NCI-H146 treated with DMSO at 0.1 percent for 48 hours (cell line): ENCODE data around the gene MRGPRG.

Experiments
- DNase-seq: peaks from one replicate; lab custom pipeline; 2025; ENCODE audit not compliant: unreplicated experiment; lab: John Stamatoyannopoulos, UW

MRGPRG gene

DNA sequence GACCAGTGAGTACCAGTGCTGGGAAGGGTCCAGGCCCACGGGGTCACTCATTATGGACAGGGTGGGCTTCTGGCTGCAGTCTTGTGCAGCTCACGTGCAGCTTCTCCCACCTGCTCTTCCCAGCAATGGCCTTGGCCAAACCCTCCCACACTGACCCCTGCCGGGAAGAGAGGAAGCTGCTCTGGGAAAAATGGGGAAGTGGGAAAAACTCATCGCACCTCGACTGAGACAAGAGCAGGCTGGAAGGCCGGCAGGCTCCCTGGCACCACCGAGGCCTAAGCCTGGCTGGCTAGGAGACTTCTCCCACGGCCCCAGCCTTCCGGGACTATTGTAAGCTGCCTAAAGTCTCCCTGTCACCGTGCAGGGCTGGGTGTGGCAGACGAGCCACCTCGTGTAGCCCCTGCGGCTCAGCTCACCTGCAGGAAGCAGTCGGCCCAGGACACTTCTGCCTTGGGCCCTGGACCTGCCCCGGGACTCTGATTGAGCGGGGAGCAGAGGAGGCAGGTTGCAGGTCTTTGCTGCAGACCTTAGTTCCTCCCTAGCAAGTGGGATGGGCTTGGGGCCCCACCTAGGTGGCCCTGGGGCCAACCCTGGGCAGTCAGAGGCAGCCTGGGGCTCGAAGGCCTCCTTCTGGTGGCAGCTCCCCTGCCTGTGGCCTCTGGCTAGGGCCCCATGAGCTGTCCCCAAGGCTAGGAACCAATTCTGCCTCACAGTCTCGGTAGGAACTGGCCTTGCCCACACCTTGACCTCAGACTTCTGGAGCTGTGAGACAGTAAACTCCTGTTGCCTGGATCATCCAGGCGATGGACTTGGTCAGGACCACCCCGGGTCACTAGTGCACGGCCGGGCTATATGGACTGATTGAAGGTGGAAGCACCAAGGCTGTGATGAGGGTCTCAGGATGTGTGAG, 23.1 kb downstream of the MRGPRG start:
- DNase-seq = no peak

DNA sequence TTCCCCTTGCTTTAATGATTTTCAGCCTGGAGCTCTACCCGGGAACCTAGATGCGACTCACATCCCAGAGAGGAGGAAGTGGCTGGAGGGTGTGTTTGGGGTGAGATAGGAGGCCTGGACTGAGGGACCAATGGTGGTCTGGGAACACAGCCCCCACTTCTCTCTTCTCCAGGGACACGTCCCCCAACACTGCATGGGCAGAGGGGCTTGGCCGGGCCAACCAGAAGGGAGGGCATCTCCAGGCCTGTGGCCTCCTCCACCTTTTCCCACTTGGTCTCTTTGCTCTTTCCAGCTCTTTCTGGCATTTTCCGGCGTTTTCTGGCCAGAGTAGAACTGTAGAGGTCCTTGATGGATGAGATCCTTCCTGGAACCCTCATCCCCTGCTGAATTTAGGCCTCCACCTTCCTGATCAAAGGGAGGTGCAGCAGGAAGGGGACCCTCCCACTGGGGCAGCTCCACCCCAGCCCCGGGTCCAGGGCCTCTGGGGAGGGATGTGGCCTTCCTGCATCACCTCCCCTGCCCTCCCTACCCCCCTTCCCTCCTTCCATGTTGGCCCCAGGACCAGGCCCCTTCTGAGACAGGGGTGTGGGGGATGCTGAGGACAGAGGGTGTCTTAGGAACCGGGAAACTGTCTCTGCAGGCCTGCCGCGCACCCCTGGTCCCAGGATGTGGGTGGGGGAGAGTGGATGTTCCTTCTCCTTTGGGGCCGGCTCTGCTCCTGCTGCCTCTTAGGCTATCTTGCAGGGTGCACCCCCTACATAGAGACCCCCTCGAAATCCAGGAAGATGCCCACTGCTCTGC, 24.4 kb downstream of the MRGPRG start:
- DNase-seq = no peak

DNA sequence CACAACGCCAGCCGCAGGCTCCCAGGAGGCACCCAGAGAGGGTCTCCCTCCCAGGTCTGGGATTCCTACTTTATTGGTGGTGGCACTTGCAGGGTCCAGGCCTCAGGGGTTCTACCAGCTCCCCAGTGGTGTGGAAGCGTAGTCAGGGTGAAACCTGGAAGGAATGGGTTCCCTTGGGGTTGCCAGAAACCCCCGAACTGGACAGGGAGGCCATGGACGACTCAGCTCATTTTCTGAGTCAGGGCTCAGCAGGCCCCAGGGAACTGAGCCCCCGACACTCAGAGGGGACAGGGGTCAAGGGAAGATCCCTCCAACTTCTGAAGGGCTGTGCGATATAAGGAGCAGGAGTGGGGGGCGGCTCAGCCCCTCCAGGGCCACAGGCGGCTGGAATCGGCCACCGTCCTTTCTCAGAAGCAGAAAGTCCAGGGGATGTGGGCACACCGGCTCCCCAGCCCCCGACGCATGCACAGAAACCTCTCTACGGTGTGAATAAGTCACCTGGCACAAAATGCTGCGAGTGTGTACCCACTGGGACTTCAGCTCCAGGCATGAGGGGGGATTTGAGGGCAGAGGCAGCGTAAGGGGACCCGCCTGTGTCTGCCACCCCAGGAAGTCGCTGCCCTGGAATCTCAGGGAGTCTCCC, 25.1 kb downstream of the MRGPRG start:
- DNase-seq = no peak

DNA sequence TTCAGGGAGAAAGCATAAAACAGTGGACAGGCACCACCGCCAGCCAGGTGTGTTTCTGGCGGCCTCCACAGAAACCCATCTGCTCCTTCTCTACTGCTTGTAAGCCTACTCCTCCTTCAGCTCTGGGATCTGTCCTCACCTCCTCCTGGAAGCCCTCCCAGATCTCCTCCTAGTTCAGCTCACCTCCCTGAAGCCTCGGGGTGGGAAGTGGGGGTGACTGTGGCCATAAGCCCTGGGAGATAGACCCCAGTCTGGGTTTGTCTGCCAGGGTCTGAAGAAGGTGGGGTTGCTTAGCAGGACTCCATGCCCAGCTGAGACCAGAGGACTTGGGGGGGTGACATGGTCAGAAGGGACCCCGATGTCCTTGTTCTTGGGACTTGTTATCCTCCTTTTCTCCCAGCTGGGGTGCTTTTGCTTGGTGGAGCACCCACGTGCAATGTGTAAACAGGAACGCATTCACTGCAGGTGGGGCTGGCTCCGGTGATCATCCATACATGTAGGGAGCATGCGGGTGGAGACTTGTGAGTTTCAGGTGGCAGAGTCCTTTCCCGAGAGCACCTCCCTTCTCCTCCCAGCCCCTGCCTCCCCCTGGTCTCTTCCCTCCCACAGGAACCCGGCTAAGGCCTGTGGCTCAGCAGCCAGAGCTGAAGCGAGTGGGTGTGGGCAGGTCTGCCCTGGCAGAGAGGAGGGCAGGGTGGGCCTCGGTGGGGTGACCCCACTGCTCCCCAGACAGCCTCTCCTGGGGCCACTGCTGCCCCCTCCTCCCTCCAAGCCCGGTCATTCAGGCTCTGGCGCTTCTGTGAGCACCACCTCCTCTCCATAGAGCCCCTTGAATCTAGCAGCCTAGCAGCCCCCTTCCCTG, 25.9 kb downstream of the MRGPRG start:
- no peak for DNase-seq

DNA sequence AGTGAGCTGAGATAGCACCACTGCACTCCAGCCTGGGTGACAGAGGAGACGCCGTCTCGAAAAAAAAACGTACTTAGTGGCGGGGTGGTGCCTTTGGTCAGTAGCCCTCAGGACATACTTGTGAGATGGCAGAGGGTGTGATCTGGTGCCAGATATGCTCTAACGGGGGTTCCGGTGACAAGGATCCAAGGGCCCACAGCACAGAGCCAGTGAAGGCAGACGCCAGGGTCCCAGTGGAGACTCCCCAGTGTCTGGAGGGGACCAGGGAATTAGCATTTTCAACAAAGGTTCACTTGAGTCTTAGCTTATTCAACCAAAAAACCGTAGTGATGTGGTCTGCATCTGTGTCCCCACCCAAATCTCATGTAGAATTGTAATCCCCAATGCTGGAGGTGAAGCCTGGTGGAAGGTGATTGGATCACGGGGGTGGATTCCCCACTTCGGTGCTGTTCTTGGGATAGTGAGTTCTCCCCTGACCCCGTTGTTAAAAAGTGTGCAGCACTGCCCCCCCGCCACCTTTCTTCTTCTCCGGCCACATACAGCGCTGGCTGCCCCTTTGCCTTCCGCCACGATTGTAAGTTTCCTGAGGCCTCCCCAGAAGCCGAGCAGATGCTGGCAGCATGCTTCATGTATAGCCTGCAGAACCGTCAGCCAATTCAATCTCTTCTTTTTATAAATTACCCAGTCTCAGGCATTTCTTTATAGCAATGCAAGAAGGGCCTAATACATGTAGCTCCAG, 26.9 kb downstream of the MRGPRG start:
- DNase-seq = no peak

DNA sequence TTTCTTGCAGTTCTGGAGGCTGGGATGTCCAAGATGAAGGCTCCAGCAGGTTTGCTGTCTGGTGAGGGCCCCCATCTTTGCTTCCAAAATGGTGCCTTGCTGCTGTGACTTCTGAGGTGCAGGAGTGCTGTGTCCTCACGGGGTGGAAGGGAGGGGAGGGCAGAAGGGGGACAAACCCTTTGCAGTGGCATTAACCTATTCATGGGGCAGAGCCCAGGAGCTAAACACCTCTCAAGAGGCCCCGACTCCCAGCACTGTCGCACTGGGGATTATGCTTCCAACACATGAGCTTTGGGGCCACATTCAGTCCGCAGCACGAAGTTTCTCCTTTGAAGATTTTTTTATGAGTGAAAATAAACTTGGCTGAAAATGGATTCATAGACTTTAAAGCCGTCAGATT, 28.0 kb downstream of the MRGPRG start:
- DNase-seq = no peak

DNA sequence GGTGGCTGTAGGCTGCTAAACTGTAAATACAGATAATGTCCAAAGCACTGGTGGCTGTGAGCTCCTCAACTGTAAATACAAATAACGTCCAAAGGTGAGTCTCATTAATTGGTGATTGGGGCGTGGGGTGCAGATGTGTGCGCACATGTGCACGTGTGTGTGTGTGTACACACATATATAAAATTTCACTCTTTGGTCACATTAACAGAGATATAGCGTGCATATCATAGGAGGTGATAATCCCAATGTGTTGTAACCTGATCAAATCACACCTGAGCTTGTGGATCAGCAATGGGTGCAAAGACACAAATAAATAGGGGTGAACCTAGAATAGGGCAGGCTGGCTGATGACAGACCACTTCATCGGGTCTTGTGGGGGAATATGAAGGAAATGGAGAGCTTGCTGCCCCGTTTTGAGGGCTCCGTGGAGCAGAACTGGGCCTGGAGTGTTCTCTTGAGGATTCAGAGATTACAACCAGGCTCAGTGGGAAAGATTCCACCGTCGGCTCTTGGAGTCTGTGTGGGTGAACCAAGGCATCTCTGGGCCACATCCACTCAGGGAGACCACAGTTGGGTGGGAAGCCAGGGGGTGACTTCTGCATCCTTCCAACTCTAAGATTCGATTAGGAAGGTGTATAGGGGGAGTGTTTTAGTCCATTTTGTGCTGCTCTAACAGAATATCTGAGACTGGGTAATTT, 28.6 kb downstream of the MRGPRG start:
- DNase-seq = no peak

DNA sequence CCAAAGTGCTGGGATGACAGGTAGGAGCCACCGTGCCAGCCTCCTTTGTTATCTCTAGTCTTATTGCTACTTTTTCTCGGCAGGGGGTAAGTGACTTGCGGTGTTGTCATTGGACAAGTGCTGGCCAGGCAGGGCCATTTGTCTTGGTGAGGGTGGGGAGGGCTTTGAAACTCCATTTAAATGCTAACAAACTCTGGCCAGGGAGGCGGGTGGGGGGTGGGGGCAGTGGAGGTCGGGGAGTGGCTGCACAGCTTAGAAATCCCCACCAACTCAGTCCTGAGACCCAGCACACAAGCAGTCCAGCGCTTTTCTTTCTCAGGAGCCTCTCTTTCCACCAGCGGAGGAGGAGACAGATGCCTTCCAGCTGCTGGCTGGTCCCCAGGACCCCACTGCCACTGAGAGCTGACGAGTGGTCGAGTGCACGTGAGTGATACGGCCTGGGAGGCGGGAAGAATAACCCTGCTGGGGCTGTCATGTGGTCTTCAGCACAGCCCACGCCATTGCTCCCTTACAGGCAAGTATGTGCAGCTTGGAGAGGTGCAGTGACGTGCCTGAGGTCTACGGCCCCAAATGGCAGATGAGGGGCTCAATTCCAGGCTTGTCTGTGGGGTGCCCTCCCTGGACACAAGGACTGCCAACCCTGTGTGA, 29.3 kb downstream of the MRGPRG start:
- no peak for DNase-seq

DNA sequence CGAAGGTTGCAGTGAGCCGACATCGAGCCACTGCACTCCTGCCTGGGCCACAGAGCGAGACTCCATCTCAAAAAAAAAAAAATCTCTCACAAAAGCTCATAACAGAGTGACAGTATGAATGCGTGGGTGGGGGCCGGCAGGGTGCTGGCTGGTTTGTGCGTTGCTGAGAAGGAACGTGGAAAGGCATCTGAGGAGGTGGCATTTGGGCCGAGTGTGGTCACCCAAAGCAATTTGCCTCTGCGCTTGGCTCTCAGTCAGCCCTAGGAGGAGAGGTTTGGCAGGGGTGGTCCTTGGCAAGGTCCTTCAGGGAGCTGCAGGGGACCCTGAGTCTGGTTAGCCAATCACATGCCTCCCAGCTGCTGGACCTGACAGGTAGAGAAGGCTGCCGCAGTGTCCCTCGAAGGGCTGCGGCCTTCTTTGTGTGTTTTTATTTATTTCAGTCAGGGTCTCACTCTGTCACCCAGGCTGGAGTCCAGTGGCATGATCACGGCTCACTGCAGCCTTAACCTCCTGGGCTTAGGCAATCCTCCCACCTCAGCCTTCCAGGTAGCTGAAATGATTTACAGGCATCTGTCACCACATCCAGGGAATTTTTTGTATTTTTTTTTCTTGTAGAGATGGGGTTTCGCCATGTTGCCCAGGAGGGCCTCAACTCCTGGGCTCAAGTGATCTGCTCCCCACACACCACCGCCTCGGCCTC, 30.0 kb downstream of the MRGPRG start:
- no peak for DNase-seq

DNA sequence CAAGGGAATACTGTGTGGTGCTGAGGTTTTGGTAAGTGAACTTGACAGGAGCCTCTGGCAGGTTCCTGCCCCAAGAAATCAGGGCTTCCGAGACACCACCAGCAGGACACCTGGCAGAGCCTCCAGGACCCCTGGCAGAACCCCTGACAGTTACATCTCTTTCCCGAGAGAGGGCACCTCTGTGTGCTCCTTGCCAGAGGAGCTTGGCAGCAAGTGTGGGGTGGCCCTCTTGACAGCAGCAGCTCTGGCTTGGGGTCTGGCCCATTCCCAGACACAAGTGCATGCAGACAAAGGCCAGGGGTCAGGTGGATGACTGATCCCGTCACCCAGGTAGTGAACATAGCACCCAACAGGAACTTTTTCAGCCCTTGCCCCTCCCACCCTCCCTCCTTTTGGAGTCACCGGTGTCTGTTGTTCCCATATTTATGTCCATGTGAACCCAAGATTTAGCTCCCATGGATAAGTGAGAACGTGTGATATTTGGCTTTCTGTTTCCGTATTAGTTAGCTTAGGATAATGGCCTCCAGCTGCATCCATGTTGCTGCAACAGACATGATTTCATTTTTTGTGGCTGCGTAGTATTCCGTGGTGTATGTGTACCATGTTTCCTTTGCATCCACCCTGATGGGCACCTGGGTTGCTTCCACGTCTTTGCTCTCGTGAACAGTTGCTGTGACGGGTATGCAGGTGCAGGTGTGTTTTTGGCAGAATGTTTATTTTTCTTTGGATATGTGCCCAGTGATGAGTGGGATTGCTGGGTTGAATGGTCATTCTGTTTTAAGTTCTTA, 32.3 kb downstream of the MRGPRG start:
- DNase-seq = no peak

DNA sequence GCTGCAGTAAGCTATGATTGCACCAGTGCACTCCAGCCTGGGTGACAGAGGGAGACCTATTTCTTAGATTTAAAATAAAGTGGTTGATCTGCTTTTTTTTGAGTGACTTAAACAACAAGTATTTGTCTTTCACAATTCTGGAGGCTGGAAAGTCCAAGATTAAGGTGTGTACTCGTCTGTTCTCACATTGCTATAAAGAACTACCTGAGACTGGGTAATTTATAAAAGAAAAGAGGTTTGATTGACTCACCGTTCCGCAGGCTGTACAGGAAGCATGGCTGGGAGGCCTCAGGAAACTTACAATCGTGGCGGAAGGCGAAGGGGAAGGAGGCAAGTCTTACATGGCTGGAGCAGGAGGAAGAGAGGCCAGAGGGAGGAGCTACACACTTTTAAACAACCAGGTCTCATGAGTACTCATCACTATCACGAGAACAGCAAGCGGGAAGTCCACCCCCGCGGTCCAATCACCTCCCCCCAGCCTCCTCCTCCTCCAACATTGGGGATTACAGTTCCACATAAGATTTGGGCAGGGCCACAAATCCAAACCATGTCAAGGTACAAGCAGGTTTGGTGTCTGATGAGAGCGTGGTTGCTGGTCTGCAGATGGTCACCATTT, 33.8 kb downstream of the MRGPRG start:
- DNase-seq = no peak

DNA sequence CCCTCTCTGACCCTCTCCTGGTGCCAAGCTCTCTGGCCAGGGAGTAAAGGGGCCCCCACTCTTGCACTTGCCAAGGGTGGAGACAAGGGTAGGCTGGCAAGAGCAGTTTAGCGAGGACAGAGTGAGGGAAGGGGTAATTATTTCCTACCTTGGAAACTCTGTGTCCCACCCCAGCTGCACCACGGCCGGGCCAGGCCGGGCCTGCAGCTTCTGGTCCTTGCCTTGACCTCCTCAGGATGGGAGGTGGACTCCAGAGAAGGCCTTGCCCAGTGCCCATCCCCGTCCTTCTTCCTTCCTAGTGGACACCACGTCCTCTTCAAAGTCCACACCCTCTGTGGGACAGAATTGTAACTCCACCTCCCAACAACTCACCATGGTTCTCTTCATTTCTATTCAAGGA, 35.1 kb downstream of the MRGPRG start:
- DNase-seq = no peak

DNA sequence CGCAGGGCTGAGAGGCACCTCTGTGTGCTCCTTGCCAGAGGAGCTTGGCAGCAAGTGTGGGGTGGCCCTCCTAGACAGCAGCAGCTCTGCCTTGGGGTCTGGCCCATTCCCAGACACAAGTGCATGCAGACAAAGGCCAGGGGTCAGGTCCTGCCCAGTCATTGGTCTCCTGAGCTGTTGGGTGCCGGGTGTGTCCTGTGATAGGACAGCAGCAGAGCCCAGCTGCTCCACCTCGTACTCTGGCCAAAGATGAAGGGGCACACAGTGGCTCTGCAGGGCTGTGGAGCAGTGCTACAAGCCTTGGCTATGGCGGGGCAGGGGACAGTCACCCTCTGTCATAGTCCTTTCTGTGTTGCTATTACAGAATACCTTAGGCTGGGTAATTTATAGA, 36.2 kb downstream of the MRGPRG start:
- no peak for DNase-seq

DNA sequence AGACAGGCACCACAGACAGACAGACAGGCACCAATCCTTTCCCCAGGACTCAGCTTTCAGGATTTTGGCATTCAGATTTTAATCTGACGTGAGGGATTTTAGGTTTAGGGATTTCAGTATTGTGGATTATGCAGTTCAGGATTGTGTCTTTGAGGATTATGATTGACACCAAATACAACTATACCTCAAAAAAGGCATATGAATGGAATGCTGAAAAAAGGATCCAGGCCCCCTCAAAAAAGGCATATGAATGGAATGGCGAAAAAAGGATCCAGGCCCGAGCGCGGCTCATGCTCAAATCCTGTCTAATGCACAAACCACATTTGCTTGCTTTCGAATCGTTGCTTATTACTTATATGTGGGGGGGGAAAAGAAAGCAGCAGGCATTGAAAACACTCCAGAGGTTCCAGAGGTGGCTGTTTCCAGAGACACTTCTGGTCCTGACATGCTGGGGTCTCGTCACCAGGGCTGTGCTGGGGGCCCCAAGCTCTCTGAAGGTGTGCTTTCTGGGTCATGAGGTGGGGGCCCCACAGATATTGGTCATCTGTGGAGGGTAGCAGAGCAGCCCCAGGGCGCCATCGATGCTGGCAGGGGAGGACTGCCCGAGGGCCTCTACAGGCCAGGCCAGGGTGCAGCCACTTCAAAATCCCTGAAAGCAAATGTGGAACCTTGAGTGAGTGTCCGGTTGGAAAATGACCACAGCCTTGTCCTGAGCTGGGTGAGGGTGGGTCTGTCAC, 36.7 kb downstream of the MRGPRG start:
- no peak for DNase-seq

DNA sequence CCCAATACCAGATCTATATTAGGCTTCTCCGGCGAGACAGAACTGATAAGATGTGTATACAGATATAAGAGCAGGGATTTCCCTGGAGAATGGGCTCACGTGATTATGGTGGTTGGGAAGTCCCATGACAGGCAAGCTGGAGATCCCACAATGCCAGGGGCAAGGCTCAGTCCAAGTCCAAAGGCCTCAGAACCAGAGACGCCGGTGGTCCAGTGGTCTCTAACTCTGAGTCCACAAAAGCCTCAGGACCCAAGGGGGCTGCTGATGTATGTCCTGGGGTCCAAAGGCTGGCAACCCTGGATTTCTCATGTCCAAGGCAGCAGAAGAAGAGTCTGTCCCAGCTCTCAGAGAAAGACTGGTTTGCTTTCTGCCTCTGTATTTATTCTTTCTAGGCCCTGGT, 37.7 kb downstream of the MRGPRG start:
- DNase-seq = no peak

DNA sequence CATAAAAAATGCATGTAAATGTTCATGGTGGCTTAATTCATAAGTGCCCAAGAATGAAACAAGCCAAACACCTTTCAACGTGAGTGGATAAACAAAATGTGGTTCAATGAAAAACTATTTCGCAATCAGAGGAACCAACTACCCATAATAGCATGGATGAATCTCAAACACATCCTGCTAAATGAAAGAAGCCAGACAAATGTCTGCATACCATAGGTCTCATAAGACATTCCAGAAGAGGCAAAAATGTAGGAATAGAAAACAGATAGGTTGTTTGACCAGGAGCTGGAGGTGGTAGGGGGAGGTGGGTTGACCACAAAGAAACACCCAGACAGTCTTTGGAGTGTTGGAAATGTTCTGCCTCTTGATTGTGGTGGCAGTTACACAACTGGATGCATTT, 40.3 kb downstream of the MRGPRG start:
- no peak for DNase-seq

DNA sequence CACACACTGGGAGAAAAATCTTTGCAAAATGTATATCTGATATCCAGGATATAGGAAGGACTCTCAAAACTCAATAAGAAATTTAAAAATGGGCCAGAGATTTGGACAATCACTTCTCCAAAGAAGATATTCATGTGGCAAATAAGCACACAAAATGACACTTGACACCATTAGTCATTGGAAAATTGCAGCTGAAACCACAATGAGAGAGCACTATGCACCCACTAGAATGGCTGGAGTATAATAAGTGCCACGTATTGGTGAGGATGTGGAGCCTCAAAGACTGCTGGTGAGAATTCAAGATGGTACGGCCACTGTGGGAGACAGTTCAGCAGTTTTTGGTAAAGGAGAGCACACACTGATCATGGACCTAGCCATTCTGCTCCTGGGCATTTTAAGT, 40.7 kb downstream of the MRGPRG start:
- DNase-seq = no peak
